Natural killer cell (primary cell): ENCODE data around the gene PDE8B. TPM values are rescaled to one million over a fixed set of nuclear protein-coding genes. Genes with fewer than 3 reads are reported as not detected.

Experiments
- ATAC-seq, 3 donors: fragments of 150-1000 bp in 2 of 3; fragments of 200-7000 bp in 1 of 3; cut with Tn5 transposase; 1 replicate in 1 of 3; 2 replicates in 2 of 3; pipeline ENCODE4 v1.10.0; 2021; ENCODE audit warnings: mild to moderate bottlenecking in 2 of 3, moderate library complexity in 2 of 3
- DNase-seq, 2 donors: peaks; one replicate each; pipeline versions ENCODE4 v3.0.0 to v3.0.0-alpha.2; 2013 to 2021; ENCODE audit warnings: mixed read lengths in 1 of 2
- H3K27ac ChIP-seq: one replicate; pipeline ENCODE4 v1.5.1; 2013; ENCODE audit warnings: mild to moderate bottlenecking, low read length
- H3K27me3 ChIP-seq: one replicate; pipeline ENCODE4 v1.6.1; 2013; ENCODE audit warnings: low read length; ENCODE audit not compliant: control insufficient read depth, insufficient read depth
- H3K36me3 ChIP-seq: one replicate; pipeline ENCODE4 v1.6.1; 2013; ENCODE audit warnings: low read length; ENCODE audit not compliant: control insufficient read depth, insufficient read depth
- H3K4me1 ChIP-seq: one replicate; pipeline ENCODE4 v1.6.1; 2013; ENCODE audit warnings: low read length; ENCODE audit not compliant: control insufficient read depth, insufficient read depth
- H3K4me3 ChIP-seq: one replicate; pipeline ENCODE4 v1.5.1; 2013; ENCODE audit warnings: low read length
- H3K9me3 ChIP-seq: one replicate; pipeline ENCODE4 v1.6.1; 2013; ENCODE audit warnings: low read length; ENCODE audit not compliant: control insufficient read depth, insufficient read depth
- H3K27ac Mint-ChIP-seq, 2 donors: one replicate each; pipeline ENCODE4 v1.8.0; 2022; ENCODE audit warnings: mild to moderate bottlenecking in 2 of 2, mixed read lengths in 2 of 2, moderate library complexity in 1 of 2
- H3K27me3 Mint-ChIP-seq, 2 donors: one replicate each; pipeline ENCODE4 v1.8.0; 2022; ENCODE audit warnings: low read depth in 2 of 2, mixed read lengths in 2 of 2
- H3K36me3 Mint-ChIP-seq: one replicate; pipeline ENCODE4 v1.8.0; 2022; ENCODE audit warnings: mixed read lengths
- H3K4me1 Mint-ChIP-seq, 2 donors: one replicate each; pipeline ENCODE4 v1.8.0; 2022; ENCODE audit warnings: mixed read lengths in 2 of 2
- H3K4me3 Mint-ChIP-seq: one replicate; pipeline ENCODE4 v1.8.0; 2022; ENCODE audit warnings: mild to moderate bottlenecking, moderate library complexity, mixed read lengths
- H3K9me3 Mint-ChIP-seq, 2 donors: one replicate each; pipeline ENCODE4 v1.8.0; 2022; ENCODE audit warnings: mixed read lengths in 2 of 2
- WGBS: methylation state at CpG from one replicate; pipeline ENCODE4 v1.1.7; 2013; ENCODE audit warnings: missing lambda C conversion rate; ENCODE audit not compliant: insufficient coverage; 5-methylcytosine and 5-hydroxymethylcytosine counted together
- intact Hi-C: fragments of 100-400 bp; cut with micrococcal nuclease; formaldehyde crosslinking; loops from one replicate; pipeline ENCODE4 v1.14.2; 2022
- total RNA-seq, 4 donors: library from RNA; stranded (reverse); fragments of 120-200 nt in 1 of 4; gene quantifications; one replicate each; pipeline versions ENCODE4 v1.2.3 to v1.2.4, GENCODE V29; 2013 to 2022
- TF ChIP-seq, protein P1 (sequence below): fragments of 200-600 bp; IDR thresholded peaks from one replicate; pipeline ENCODE4 v1.8.0; 2022; ENCODE audit warnings: antibody characterized with exemption

Gene PDE8B
- total RNA-seq, 3 donors from 2014 or later (not counting 1 experiment from before 2014, with no cell fraction given) = 0.23 to 0.82 TPM; not detected in 1

DNA sequence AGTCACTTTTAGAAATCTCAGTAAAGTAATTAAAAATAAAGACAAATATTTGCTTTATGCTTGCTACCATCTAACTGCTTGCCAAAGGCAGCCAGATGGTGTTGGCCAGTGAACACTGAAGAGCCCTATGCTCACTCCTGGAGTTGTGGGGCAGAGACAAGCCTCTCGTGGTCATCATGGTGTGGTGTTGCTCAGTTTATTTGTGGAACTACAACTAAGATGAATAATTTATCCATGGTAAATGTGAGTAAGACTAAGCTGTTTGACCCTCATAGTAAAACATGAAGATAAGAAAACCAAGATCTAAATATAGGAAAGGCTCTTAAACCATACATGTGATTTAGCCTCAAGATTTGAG lies 100.7 kb downstream of the PDE8B start:
- no CpG with 5 or more reads among the region's 1 CpG for WGBS
- H3K4me3 Mint-ChIP-seq = no peak overlapping the region
- no peak for ATAC-seq

DNA sequence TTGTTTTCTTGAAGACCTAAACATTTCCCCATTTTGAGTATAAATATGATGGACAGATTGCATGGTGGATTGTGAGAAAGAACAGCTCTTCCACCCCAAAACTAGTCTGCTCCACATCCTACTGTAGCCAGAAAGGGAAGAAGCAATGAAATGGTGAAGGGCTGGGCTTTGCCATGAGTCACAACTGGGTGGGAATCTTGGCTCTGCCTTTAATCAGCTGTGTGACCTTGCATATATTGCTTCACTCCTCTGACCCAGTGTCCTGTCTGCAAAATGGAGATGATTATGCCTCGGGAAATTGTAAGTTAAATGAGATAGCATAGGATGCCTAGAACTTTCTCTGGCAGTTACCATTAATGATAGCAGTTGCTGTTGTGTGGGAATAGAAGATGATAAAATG lies 101.9 kb downstream of the PDE8B start:
- DNase-seq = no peak
- Mint-ChIP-seq H3K36me3 (no peaks in the 10 kb centered on the region), H3K4me3 (no peak overlapping the region), H3K4me1 (no peaks in the 10 kb centered on the region), H3K9me3 (no peaks in the 10 kb centered on the region), H3K27me3 (peaks cover 13 to 20% of the 10 kb centered on the region in 2 donors), H3K27ac (no peak overlapping the region)
- no peaks in the 10 kb centered on the region for H3K9me3 ChIP-seq
- H3K27ac ChIP-seq = no peak overlapping the region
- H3K36me3 ChIP-seq = no peaks in the 10 kb centered on the region
- H3K4me1 ChIP-seq = no peaks in the 10 kb centered on the region
- H3K4me3 ChIP-seq = no peak overlapping the region
- TF ChIP-seq, protein P1, sequence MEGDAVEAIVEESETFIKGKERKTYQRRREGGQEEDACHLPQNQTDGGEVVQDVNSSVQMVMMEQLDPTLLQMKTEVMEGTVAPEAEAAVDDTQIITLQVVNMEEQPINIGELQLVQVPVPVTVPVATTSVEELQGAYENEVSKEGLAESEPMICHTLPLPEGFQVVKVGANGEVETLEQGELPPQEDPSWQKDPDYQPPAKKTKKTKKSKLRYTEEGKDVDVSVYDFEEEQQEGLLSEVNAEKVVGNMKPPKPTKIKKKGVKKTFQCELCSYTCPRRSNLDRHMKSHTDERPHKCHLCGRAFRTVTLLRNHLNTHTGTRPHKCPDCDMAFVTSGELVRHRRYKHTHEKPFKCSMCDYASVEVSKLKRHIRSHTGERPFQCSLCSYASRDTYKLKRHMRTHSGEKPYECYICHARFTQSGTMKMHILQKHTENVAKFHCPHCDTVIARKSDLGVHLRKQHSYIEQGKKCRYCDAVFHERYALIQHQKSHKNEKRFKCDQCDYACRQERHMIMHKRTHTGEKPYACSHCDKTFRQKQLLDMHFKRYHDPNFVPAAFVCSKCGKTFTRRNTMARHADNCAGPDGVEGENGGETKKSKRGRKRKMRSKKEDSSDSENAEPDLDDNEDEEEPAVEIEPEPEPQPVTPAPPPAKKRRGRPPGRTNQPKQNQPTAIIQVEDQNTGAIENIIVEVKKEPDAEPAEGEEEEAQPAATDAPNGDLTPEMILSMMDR = no peak
- intact Hi-C loops = no loop called here
- WGBS = 83% methylated on average over 1 of the region's 1 CpG
- H3K27me3 ChIP-seq = no peaks in the 10 kb centered on the region
- no peak for ATAC-seq

More for the DNA sequence above, 100.7 kb downstream of the PDE8B start:
- DNase-seq = no peak
- no peaks in the 10 kb centered on the region for H3K27me3 ChIP-seq
- intact Hi-C loops = no loop called here
- H3K27me3 Mint-ChIP-seq = peaks cover 17 to 33% of the 10 kb centered on the region in 2 donors
- no peaks in the 10 kb centered on the region for H3K4me1 Mint-ChIP-seq
- H3K36me3 ChIP-seq = no peaks in the 10 kb centered on the region
- H3K36me3 Mint-ChIP-seq = no peaks in the 10 kb centered on the region
- H3K27ac ChIP-seq = no peak overlapping the region
- H3K4me3 ChIP-seq = no peak overlapping the region
- no peak overlapping the region for H3K27ac Mint-ChIP-seq
- H3K4me1 ChIP-seq = no peaks in the 10 kb centered on the region
- H3K9me3 Mint-ChIP-seq = no peaks in the 10 kb centered on the region
- TF ChIP-seq, protein P1 = no peak
- no peaks in the 10 kb centered on the region for H3K9me3 ChIP-seq

DNA sequence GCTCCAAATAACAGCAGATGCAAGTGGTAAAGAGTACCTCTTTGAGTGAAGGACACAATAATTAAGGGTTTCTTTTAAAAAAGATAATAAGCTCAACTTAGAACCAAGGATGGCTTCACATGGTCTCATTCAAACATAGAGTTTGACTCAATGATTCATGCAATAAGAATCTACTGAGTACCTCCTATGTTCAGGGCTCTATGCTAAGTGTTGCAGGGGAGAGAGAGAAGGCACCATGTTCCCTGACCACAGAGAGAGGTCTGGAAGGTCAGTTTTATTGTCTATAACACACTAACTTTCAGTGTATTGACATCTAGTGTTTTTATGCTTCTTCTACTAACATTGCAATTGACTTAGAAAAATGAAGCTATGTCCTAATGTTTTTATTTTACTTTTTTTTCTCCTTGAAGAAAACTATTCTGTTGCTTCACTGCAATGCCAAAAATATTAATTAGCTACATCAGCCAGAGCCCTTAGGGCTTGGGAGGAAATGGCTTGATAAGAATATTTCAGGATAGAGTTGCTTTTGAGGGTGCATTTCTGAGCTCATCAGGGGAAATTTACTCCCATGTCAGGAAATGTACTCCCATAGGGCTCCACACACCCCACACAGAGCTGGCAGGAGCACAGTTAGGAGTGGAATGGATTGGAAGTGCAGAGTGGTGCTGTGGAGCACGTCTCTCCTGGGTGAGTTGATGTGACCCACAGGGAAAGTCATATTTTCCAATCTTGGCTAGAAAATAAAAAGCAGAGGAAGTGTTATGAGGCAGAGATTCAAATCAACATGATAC lies 106.6 kb downstream of the PDE8B start:
- WGBS = 67% methylated on average over 1 of the region's 1 CpG
- Mint-ChIP-seq H3K4me3 (no peak overlapping the region), H3K9me3 (no peaks in the 10 kb centered on the region), H3K27me3 (peaks cover 13 to 14% of the 10 kb centered on the region in 2 donors), H3K36me3 (no peaks in the 10 kb centered on the region), H3K27ac (no peak overlapping the region), H3K4me1 (no peaks in the 10 kb centered on the region)
- no peak for ATAC-seq
- no peaks in the 10 kb centered on the region for H3K4me1 ChIP-seq
- TF ChIP-seq, protein P1 = no peak
- no peaks in the 10 kb centered on the region for H3K36me3 ChIP-seq
- intact Hi-C loops = no loop called here
- DNase-seq = no peak
- H3K27ac ChIP-seq = no peak overlapping the region
- no peaks in the 10 kb centered on the region for H3K27me3 ChIP-seq
- no peak overlapping the region for H3K4me3 ChIP-seq
- H3K9me3 ChIP-seq = no peaks in the 10 kb centered on the region

DNA sequence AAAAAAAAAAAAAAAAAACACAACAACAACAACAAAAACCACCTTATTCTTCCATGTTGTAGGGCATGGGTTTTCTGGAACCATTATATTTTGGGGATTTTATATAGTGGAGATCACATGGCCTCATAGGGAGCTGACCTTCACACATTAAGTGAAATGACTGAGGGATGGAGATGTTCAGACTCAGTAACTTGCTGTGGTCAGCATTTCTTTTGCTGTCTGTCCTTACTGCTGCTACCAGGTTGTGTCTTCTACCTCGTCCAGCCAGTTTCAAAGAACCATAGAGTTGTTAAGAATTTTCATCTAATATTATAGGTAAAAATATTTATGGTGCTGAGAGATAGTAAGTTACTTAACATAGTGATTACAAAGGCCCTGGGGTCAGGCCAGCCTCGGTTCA lies 107.6 kb downstream of the PDE8B start:
- Histone ChIP-seq H3K27me3 (no peaks in the 10 kb centered on the region), H3K4me1 (no peaks in the 10 kb centered on the region), H3K9me3 (no peaks in the 10 kb centered on the region), H3K36me3 (no peaks in the 10 kb centered on the region), H3K4me3 (no peak overlapping the region), H3K27ac (no peak overlapping the region)
- TF ChIP-seq, protein P1 = no peak
- H3K27me3 Mint-ChIP-seq = peaks cover 13 to 14% of the 10 kb centered on the region in 2 donors
- H3K4me3 Mint-ChIP-seq = no peak overlapping the region
- H3K4me1 Mint-ChIP-seq = no peaks in the 10 kb centered on the region
- H3K27ac Mint-ChIP-seq = no peak overlapping the region
- H3K36me3 Mint-ChIP-seq = no peaks in the 10 kb centered on the region
- DNase-seq = no peak
- ATAC-seq = no peak
- intact Hi-C loops = no loop called here
- no CpG with 5 or more reads among the region's 2 CpGs for WGBS
- H3K9me3 Mint-ChIP-seq = no peaks in the 10 kb centered on the region
